Retinal pigment epithelial cell (primary cell): ENCODE results near the gene NUP188.
"Not testable (repeated sequence)": the region's sequence is repeated elsewhere in the genome, so short reads cannot be mapped to it uniquely, and the experiment has no call there.

Experiments used
- DNase-seq: peaks from one replicate; pipeline ENCODE4 v3.0.0-alpha.2; 2010; ENCODE audit warnings: low read depth
- H3K4me3 ChIP-seq: 2 replicates; pipeline ENCODE4 v1.5.1; 2011; ENCODE audit warnings: mild to moderate bottlenecking, low read length, control low read depth, moderate library complexity
- CTCF ChIP-seq: conservative IDR thresholded peaks from 2 replicates; pipeline ENCODE4 v1.5.1; 2011; ENCODE audit warnings: low read depth, low read length, control low read depth, inconsistent platforms

Gene NUP188

GRCh38 chr9:128936171-128936865 lies 11.2 kb upstream of the NUP188 start:
- DNase-seq, result no peak
- no peak overlapping the region for H3K4me3 ChIP-seq
- no peak for TF ChIP-seq CTCF

- H3K4me3 ChIP-seq, result no peak overlapping the region
- no peak for DNase-seq
- TF ChIP-seq CTCF, result no peak
Observed at GRCh38 chr9:128937310-128938165, 10.0 kb upstream of the NUP188 start.

- DNase-seq, result no peak
- H3K4me3 ChIP-seq, result no peak overlapping the region
- no peak for TF ChIP-seq CTCF
Observed at GRCh38 chr9:128940271-128940921, 7.1 kb upstream of the NUP188 start.

GRCh38 chr9:128940946-128941755 lies 6.3 kb upstream of the NUP188 start:
- TF ChIP-seq CTCF, result no peak
- no peak for DNase-seq
- no peak overlapping the region for H3K4me3 ChIP-seq

GRCh38 chr9:128943832-128944620 lies 3.5 kb upstream of the NUP188 start:
- no peak for DNase-seq
- TF ChIP-seq CTCF, result no peak
- no peak overlapping the region for H3K4me3 ChIP-seq

- DNase-seq, H3K4me3 ChIP-seq: not testable (repeated sequence)
Observed at GRCh38 chr9:128944966-128945365, 2.5 kb upstream of the NUP188 start.
